Heart right ventricle (tissue), 16 donors: Measurements from ENCODE around the gene SF3A1. TPM values are rescaled to one million over a fixed set of nuclear protein-coding genes. Genes with fewer than 3 reads are reported as not detected.

Experiments
- ATAC-seq, 8 donors: fragments of 200-7000 bp; cut with Tn5 transposase; one replicate each; pipeline ENCODE4 v1.9.1; 2020; ENCODE audit warnings: mild to moderate bottlenecking in 8 of 8, moderate library complexity in 8 of 8, moderate number of reproducible peaks in 1 of 8
- DNase-seq, 2 donors: peaks; one replicate each; pipeline ENCODE4 v3.0.0-alpha.2; 2020
- H3K27ac ChIP-seq, 10 donors: fragments of 200-600 bp; sonication (generic) in 2 of 10; one replicate each; pipeline versions ENCODE4 v1.5.0 to v1.8.0; 2020 to 2022; ENCODE audit warnings: mild to moderate bottlenecking in 3 of 10
- H3K27me3 ChIP-seq, 7 donors: fragments of 200-600 bp; one replicate each; pipeline ENCODE4 v1.8.0; 2021 to 2022; ENCODE audit warnings: mild to moderate bottlenecking in 2 of 7
- H3K36me3 ChIP-seq, 9 donors: fragments of 200-600 bp; sonication (generic) in 1 of 9; one replicate each; pipeline versions ENCODE4 v1.5.0 to v1.8.0; 2020 to 2022; ENCODE audit warnings: mild to moderate bottlenecking in 2 of 9
- H3K4me1 ChIP-seq, 9 donors: fragments of 200-600 bp; sonication (generic) in 1 of 9; one replicate each; pipeline versions ENCODE4 v1.5.0 to v1.8.0; 2020 to 2022; ENCODE audit warnings: mild to moderate bottlenecking in 4 of 9
- H3K4me3 ChIP-seq, 10 donors: fragments of 200-600 bp; sonication (generic) in 2 of 10; one replicate each; pipeline versions ENCODE4 v1.5.0 to v1.8.0; 2020 to 2022; ENCODE audit warnings: mild to moderate bottlenecking in 7 of 10, moderate library complexity in 2 of 10
- H3K9me3 ChIP-seq, 11 donors: fragments of 200-600 bp in 10 of 11; sonication (generic) in 2 of 11; one replicate each; pipeline versions ENCODE4 v1.5.0 to v1.8.0; 2013 to 2022; ENCODE audit warnings: mild to moderate bottlenecking in 2 of 11, control low read depth in 1 of 11, moderate library complexity in 1 of 11
- WGBS, 2 donors: extraction: QIAGEN DNeasy Blood & Tissue Kit; methylation state at CpG; one replicate each; pipeline ENCODE4 v1.1.7; 2013; ENCODE audit warnings: inconsistent platforms in 1 of 2; 5-methylcytosine and 5-hydroxymethylcytosine counted together
- intact Hi-C, 10 donors: fragments of 100-400 bp; cut with DNase I; formaldehyde crosslinking; loops; one replicate each; pipeline versions ENCODE4 v1.11.1 to v1.14.2; 2022
- polyA plus RNA-seq, 2 donors: library from polyadenylated mRNA; stranded (reverse); fragments of 200-250 nt; gene quantifications; one replicate each; pipeline ENCODE4 v1.2.3, GENCODE V29; 2013
- total RNA-seq, 10 donors: library from RNA; stranded (reverse); fragmentation: NEBNext Ultra II Directional in 3 of 10; extraction: Animal tissue kit (Norgen Biotek cat#: 25700) in 3 of 10; gene quantifications; one replicate each; pipeline versions ENCODE4 v1.2.1 to v1.2.4, GENCODE V29; 2021 to 2023
- TF ChIP-seq, protein P1 (sequence below), 9 donors: fragments of 200-600 bp; sonication (generic) in 2 of 9; IDR thresholded peaks; one replicate each; pipeline versions ENCODE4 v1.5.0 to v1.8.0; 2021 to 2022; ENCODE audit warnings: antibody characterized with exemption in 9 of 9, mild to moderate bottlenecking in 5 of 9, moderate library complexity in 1 of 9
- donor health status: Arrhythmogenic right ventricular cardiomyopathy.
- donor health status: ischemic (EF 13 %, LVEDD 7.1; RV severe dilation, severe dysfunction).
- donor health status: healthy with polysubstance abuse.
- donor health status: DM: no; HTN: yes; CAD: no.
- donor health status: DM: no; HTN: no; CAD: no.
- donor health status: ischemic (EF 25% LVEDD 6.9; RV normal size, moderate dysfunction).
- donor health status: ischemic (EF 25% LVEDD 5.7; RV mildly dilated, moderate dysfunction).
- donor health status: healthy.
- donor health status: DM: yes; HTN: yes; CAD: no.
- donor health status: Ischemic cardiomyopathy.
- donor health status: ischemic (EF 35%, LVEDD 5.7; RV mildly dilated, moderate dysfunction).
- donor health status: nonischemic (EF 11% LVEDD 7.7; RV severe dilation, severe dysfunction).
- donor health status: DM: yes; HTN: yes; CAD: no.
- donor health status: PGD.
- donor health status: ischemic (EF 29% LVEDD 5.4; RV normal size, mild dysfunction).
- donor health status: nonischemic (EF 23%, LVEDD 6.1; RV moderate dilation, normal function).

SF3A1 gene
- total and polyA plus RNA-seq, 12 donors: 13.2 to 132 (median 103) TPM

GRCh38 chr22:30354644-30355043 lies 2.0 kb downstream of the SF3A1 start:
- intact Hi-C loops: loop anchor here in 2 of 10 donors (5.0 to 10.0 kb wide), 2 partner anchors 33 to 70 kb away; partner anchors contain the start of genes CASTOR1 (in 1 of the 2) and RNF215 (in 1 of the 2)

DNA sequence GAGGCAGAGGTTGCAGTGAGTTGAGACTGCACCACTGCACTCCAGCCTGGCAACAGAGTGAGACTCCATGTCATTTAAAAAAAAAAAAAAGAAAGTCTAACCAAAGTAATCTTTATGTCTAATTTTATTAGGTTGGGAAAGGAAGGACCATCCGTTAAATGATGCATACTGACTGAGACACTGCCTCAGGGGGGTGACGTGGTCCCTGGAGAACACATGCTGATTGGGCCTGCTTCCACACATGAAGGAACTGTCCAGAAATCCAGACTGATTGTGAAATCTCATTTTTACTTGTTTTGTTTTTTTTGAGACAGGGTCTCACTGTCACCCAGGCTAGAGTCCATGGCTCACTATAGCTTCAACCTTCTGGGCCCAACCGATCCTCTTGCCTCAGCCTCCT lies 5.5 kb downstream of the SF3A1 start:
- Histone ChIP-seq H3K4me3 (no peak overlapping the region), H3K36me3 (peaks cover 0 to 81% (median 28%) of the 10 kb centered on the region in 9 donors), H3K27me3 (no peaks in the 10 kb centered on the region), H3K4me1 (peaks cover 11 to 48% (median 32%) of the 10 kb centered on the region in 9 donors), H3K27ac (no peak overlapping the region), H3K9me3 (no peaks in the 10 kb centered on the region)
- TF ChIP-seq, protein P1, sequence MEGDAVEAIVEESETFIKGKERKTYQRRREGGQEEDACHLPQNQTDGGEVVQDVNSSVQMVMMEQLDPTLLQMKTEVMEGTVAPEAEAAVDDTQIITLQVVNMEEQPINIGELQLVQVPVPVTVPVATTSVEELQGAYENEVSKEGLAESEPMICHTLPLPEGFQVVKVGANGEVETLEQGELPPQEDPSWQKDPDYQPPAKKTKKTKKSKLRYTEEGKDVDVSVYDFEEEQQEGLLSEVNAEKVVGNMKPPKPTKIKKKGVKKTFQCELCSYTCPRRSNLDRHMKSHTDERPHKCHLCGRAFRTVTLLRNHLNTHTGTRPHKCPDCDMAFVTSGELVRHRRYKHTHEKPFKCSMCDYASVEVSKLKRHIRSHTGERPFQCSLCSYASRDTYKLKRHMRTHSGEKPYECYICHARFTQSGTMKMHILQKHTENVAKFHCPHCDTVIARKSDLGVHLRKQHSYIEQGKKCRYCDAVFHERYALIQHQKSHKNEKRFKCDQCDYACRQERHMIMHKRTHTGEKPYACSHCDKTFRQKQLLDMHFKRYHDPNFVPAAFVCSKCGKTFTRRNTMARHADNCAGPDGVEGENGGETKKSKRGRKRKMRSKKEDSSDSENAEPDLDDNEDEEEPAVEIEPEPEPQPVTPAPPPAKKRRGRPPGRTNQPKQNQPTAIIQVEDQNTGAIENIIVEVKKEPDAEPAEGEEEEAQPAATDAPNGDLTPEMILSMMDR (IDR thresholded peaks at IDR 0.05): no peak
- DNase-seq (no peak), ATAC-seq (peak in 1 of 8 donors; percentile 23)
- 86 to 92% methylated on average over 3 of the region's 3 CpGs for WGBS, 2 donors
- intact Hi-C loops: loop anchor here in 2 of 10 donors (5.0 to 10.0 kb wide), 2 partner anchors 36 to 66 kb away; partner anchors contain the start of genes CASTOR1 (in 1 of the 2) and RNF215 (in 1 of the 2)

More at GRCh38 chr22:30354644-30355043, 2.0 kb downstream of the SF3A1 start:
- Histone ChIP-seq H3K36me3 (peaks cover 0 to 46% (median 25%) of the 10 kb centered on the region in 9 donors), H3K27me3 (no peaks in the 10 kb centered on the region), H3K27ac (peak overlapping the region in 1 of 10 donors; percentile 99), H3K4me1 (peaks cover 11 to 42% (median 32%) of the 10 kb centered on the region in 9 donors), H3K9me3 (no peaks in the 10 kb centered on the region), H3K4me3 (peak overlapping the region in 5 of 10 donors; percentile 73 to 97 (median 83))
- DNase-seq: no peak
- TF ChIP-seq, protein P1 (IDR thresholded peaks at IDR 0.05): no peak
- 49 to 56% methylated on average over 5 of the region's 5 CpGs for whole genome bisulfite sequencing, 2 donors
- ATAC-seq: no peak

DNA sequence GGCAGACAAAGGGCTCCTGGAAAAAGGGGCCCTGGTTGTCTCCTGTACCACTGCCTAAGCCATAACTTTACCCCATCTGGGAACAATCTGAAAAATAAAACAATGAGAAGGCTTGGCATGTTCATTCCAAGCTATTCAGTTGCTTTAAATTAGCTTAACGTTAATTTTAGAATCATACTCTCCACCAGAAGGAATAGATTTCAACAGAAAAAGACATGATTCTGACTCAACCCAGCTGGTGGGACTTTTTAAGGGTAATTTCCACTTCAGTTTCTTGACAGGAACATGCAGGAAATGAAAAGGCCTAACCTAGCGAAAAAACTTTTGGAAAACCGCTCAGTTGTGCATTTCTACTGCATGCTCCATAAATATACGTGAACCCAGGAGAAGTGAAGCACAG lies 7.9 kb downstream of the SF3A1 start:
- DNase-seq (no peak), ATAC-seq (no peak)
- Histone ChIP-seq H3K27me3 (no peaks in the 10 kb centered on the region), H3K4me1 (peaks cover 1 to 25% (median 10%) of the 10 kb centered on the region in 9 donors), H3K9me3 (no peaks in the 10 kb centered on the region), H3K27ac (no peak overlapping the region), H3K36me3 (peaks cover 0 to 100% (median 51%) of the 10 kb centered on the region in 9 donors), H3K4me3 (no peak overlapping the region)
- TF ChIP-seq, protein P1 (IDR thresholded peaks at IDR 0.05): no peak
- intact Hi-C loops: no loop called here
- 78 to 84% methylated on average over 4 of the region's 4 CpGs for WGBS, 2 donors

GRCh38 chr22:30348404-30348803 lies 8.3 kb downstream of the SF3A1 start:
- DNase-seq (no peak), ATAC-seq (no peak)
- peaks cover 0 to 21% (median 7%) of the 10 kb centered on the region in 9 donors for H3K4me1 ChIP-seq
- peaks cover 2 to 100% (median 55%) of the 10 kb centered on the region in 9 donors for H3K36me3 ChIP-seq
- 91 to 95% methylated on average over 4 of the region's 4 CpGs for WGBS, 2 donors
- intact Hi-C loops: no loop called here
- H3K9me3 ChIP-seq: no peaks in the 10 kb centered on the region
- H3K27ac ChIP-seq: no peak overlapping the region
- no peaks in the 10 kb centered on the region for H3K27me3 ChIP-seq
- TF ChIP-seq, protein P1 (IDR thresholded peaks at IDR 0.05): no peak
- no peak overlapping the region for H3K4me3 ChIP-seq
